Measurements from ENCODE around the gene TRIM44.

TRIM44 gene

GRCh38 chr11:35798423-35798822 lies 135.8 kb downstream of the TRIM44 start:
- DNase-seq (ENCODE audit: low read depth), result no peak
- TF ChIP-seq POLR2A (IDR thresholded peaks at IDR 0.05; ENCODE audit: extremely low read depth, insufficient read length), result no peak
- no peak for TF ChIP-seq MYC (IDR thresholded peaks at IDR 0.05; ENCODE audit: low read depth, low read length)

DNA sequence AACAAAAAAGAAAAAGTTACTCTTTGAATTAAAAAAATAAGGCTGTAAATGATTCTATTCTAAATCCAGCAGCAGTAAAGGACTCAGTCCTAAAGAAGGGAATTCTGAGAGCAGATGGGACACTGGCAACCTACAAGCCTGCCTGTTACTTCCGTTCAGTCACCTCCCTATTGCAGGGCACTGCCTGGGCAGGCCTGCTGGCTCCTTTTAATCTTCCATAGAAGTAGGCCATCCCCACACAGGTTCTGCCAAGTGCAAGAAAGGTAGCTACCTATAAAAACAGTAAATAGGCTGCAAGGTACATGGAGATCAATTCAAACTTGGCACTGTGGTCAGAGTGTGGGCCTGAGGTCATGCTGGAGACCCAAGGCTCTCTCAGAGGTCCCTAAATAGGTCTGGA lies 136.4 kb downstream of the TRIM44 start:
- no peak for DNase-seq (ENCODE audit: low read depth)
- no peak overlapping the region for H3K4me3 ChIP-seq (ENCODE audit: low read depth, low read length)
- no peak for TF ChIP-seq MAX (IDR thresholded peaks at IDR 0.05; ENCODE audit: low read depth, low read length)
- TF ChIP-seq MYC (IDR thresholded peaks at IDR 0.05; ENCODE audit: low read depth, low read length), result no peak
- TF ChIP-seq POLR2A (IDR thresholded peaks at IDR 0.05; ENCODE audit: extremely low read depth, insufficient read length), result no peak
- TF ChIP-seq, protein P1, sequence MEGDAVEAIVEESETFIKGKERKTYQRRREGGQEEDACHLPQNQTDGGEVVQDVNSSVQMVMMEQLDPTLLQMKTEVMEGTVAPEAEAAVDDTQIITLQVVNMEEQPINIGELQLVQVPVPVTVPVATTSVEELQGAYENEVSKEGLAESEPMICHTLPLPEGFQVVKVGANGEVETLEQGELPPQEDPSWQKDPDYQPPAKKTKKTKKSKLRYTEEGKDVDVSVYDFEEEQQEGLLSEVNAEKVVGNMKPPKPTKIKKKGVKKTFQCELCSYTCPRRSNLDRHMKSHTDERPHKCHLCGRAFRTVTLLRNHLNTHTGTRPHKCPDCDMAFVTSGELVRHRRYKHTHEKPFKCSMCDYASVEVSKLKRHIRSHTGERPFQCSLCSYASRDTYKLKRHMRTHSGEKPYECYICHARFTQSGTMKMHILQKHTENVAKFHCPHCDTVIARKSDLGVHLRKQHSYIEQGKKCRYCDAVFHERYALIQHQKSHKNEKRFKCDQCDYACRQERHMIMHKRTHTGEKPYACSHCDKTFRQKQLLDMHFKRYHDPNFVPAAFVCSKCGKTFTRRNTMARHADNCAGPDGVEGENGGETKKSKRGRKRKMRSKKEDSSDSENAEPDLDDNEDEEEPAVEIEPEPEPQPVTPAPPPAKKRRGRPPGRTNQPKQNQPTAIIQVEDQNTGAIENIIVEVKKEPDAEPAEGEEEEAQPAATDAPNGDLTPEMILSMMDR (IDR thresholded peaks at IDR 0.05; ENCODE audit: low read depth, low read length), result no peak

More at GRCh38 chr11:35798423-35798822, 135.8 kb downstream of the TRIM44 start:
- no peak overlapping the region for H3K4me3 ChIP-seq (ENCODE audit: low read depth, low read length)

- no peak overlapping the region for H3K4me3 ChIP-seq (ENCODE audit: low read depth, low read length)
- DNase-seq (ENCODE audit: low read depth), result no peak
- no peak for TF ChIP-seq POLR2A (IDR thresholded peaks at IDR 0.05; ENCODE audit: extremely low read depth, insufficient read length)
- TF ChIP-seq, protein P1 (IDR thresholded peaks at IDR 0.05; ENCODE audit: low read depth, low read length), result no peak
- no peak for TF ChIP-seq MAX (IDR thresholded peaks at IDR 0.05; ENCODE audit: low read depth, low read length)
- TF ChIP-seq MYC (IDR thresholded peaks at IDR 0.05; ENCODE audit: low read depth, low read length), result no peak
These were observed 137.1 kb downstream of the TRIM44 start for GRCh38 chr11:35799655-35800054.

GRCh38 chr11:35800970-35801953 lies 138.7 kb downstream of the TRIM44 start:
- TF ChIP-seq MAX (IDR thresholded peaks at IDR 0.05; ENCODE audit: low read depth, low read length), result no peak
- no peak for TF ChIP-seq MYC (IDR thresholded peaks at IDR 0.05; ENCODE audit: low read depth, low read length)
- no peak for TF ChIP-seq POLR2A (IDR thresholded peaks at IDR 0.05; ENCODE audit: extremely low read depth, insufficient read length)
- TF ChIP-seq, protein P1 (IDR thresholded peaks at IDR 0.05; ENCODE audit: low read depth, low read length), result no peak
- no peak overlapping the region for H3K4me3 ChIP-seq (ENCODE audit: low read depth, low read length)
- peak; percentile 6 for DNase-seq (ENCODE audit: low read depth)

- DNase-seq (ENCODE audit: low read depth), result no peak
- H3K4me3 ChIP-seq (ENCODE audit: low read depth, low read length), result no peak overlapping the region
- TF ChIP-seq MYC (IDR thresholded peaks at IDR 0.05; ENCODE audit: low read depth, low read length) (no peak), POLR2A (IDR thresholded peaks at IDR 0.05; ENCODE audit: extremely low read depth, insufficient read length) (no peak), MAX (IDR thresholded peaks at IDR 0.05; ENCODE audit: low read depth, low read length) (no peak)
- TF ChIP-seq, protein P1 (IDR thresholded peaks at IDR 0.05; ENCODE audit: low read depth, low read length), result no peak
These were observed 139.6 kb downstream of the TRIM44 start for GRCh38 chr11:35802221-35802620.

DNA sequence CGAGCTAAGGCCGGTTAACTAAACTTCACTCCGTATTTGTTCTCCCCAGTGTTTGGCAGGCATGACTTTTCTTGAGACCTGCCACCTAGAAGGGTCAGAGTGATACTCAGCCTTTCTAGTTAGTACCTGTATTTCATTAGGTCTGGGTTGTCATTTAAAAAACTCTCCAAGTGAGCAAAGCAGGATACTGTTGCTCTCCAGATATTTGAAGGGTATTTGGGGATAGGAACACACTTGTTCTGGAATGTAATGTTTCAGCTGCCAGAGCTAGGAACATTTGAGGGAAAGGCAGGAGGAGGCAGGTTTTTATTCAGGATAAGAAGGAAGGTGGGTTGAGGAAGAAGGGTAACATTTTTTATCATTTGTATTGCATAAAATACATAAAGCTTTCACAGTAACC lies 140.1 kb downstream of the TRIM44 start:
- no peak overlapping the region for H3K4me3 ChIP-seq (ENCODE audit: low read depth, low read length)
- DNase-seq (ENCODE audit: low read depth), result no peak
- no peak for TF ChIP-seq MYC (IDR thresholded peaks at IDR 0.05; ENCODE audit: low read depth, low read length)
- TF ChIP-seq, protein P1 (IDR thresholded peaks at IDR 0.05; ENCODE audit: low read depth, low read length), result no peak
- TF ChIP-seq MAX (IDR thresholded peaks at IDR 0.05; ENCODE audit: low read depth, low read length), result no peak
